Adipocyte (in vitro differentiated cells): ENCODE data around the gene TDP1.

Source experiments
- DNase-seq: peaks from one replicate; pipeline ENCODE4 v3.0.0-alpha.2; 2015; ENCODE audit warnings: low read depth
- H3K27me3 ChIP-seq: replicated peaks from 2 replicates; pipeline ENCODE4 v1.7.0; 2013; ENCODE audit warnings: mild to moderate bottlenecking, low read length, moderate library complexity; ENCODE audit not compliant: control insufficient read depth, insufficient read depth
- H3K36me3 ChIP-seq: 2 replicates; pipeline ENCODE4 v1.7.0; 2013; ENCODE audit warnings: low read length, mild to moderate bottlenecking, moderate library complexity; ENCODE audit not compliant: control insufficient read depth, insufficient read depth, severe bottlenecking
- H3K4me1 ChIP-seq: 2 replicates; pipeline ENCODE4 v1.7.0; 2013; ENCODE audit warnings: mild to moderate bottlenecking, low read length, moderate library complexity; ENCODE audit not compliant: control insufficient read depth, insufficient read depth
- H3K4me3 ChIP-seq: 2 replicates; pipeline ENCODE4 v1.7.0; 2013; ENCODE audit warnings: mild to moderate bottlenecking, low read length, moderate library complexity
- H3K9ac ChIP-seq: 2 replicates; pipeline ENCODE4 v1.7.0; 2013; ENCODE audit warnings: mild to moderate bottlenecking, low read length, moderate library complexity
- H3K9me3 ChIP-seq: 2 replicates; pipeline ENCODE4 v1.7.0; 2013; ENCODE audit warnings: mild to moderate bottlenecking, low read length, moderate library complexity; ENCODE audit not compliant: control insufficient read depth

Gene TDP1

DNA sequence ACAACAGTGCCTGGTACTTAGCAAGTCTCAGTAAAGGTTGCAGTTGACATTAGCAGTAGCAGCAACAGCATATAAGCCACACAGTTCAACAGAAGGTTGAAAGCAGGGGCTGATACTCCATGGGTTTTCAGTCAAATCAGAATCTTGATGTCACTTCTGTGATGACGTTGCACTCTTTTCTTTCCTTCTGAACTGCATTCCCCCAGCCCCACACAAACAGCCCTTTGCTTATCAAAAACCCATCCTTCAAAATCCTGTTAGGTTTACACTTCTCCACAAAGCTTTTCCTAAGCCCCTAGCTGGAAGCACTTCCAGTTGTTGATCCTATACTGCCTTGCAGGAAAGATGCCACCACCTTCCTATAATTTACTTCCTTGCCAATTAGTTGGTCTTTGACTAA, 72.1 kb downstream of the TDP1 start:
- Histone ChIP-seq H3K4me1 (peaks cover 2% of the 10 kb centered on the region), H3K36me3 (peaks cover 6% of the 10 kb centered on the region), H3K9ac (no peak overlapping the region), H3K4me3 (no peak overlapping the region), H3K27me3 (no peaks in the 10 kb centered on the region), H3K9me3 (no peaks in the 10 kb centered on the region)
- DNase-seq, result no peak

DNA sequence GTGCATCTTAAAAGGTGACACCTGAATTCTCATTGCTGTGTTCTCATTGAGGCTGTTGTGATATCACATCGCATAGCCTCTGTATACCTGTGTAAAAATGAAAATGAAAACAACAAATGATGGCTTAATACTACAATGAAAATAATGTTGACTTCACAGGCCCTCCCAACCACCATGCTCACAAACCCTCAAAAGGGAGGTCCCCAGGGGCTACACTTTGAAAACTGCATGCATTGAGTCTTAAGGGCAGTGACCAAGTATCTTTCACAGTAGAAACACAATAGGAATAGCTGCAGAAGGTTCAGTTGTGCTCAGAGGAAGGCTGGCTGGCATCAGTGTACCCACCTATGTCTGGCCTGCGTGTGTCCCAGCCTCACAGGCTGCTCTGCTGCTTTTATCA, 78.4 kb downstream of the TDP1 start:
- Histone ChIP-seq H3K9ac (no peak overlapping the region), H3K4me1 (no peaks in the 10 kb centered on the region), H3K9me3 (no peaks in the 10 kb centered on the region), H3K27me3 (no peaks in the 10 kb centered on the region), H3K36me3 (peaks cover 22% of the 10 kb centered on the region), H3K4me3 (no peak overlapping the region)
- DNase-seq, result no peak

DNA sequence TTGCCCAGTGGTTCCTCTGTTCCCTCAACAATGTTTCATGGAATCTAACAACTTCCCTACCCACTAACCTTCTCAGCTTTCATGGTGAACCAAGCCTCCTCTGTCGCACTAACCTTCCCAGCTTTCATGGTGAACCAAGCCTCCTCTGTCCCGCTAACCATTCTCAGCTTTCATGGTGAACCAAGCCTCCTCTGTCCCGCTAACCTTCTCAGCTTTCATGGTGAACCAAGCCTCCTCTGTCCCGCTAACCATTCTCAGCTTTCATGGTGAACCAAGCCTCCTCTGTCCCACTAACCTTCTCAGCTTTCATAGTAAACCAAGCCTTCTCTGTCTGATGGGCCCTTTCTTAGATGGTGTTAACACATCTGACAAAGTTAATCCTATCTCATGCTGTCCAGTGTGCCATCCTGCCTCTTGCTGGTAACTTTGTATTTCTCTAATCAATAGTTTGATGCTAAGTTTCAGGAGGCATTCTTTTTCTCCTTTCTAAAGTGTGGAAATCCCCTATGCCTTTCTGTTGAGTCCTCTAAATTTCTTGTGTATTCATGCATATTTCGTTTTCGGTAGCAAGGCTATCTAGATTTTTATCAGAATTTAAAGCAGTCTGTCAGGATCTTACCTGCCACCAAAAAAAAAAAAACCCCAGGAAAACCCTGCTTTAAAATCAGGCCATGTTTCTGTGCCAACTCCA, 79.3 kb downstream of the TDP1 start:
- H3K27me3 ChIP-seq, result no peaks in the 10 kb centered on the region
- H3K9me3 ChIP-seq, result no peaks in the 10 kb centered on the region

DNA sequence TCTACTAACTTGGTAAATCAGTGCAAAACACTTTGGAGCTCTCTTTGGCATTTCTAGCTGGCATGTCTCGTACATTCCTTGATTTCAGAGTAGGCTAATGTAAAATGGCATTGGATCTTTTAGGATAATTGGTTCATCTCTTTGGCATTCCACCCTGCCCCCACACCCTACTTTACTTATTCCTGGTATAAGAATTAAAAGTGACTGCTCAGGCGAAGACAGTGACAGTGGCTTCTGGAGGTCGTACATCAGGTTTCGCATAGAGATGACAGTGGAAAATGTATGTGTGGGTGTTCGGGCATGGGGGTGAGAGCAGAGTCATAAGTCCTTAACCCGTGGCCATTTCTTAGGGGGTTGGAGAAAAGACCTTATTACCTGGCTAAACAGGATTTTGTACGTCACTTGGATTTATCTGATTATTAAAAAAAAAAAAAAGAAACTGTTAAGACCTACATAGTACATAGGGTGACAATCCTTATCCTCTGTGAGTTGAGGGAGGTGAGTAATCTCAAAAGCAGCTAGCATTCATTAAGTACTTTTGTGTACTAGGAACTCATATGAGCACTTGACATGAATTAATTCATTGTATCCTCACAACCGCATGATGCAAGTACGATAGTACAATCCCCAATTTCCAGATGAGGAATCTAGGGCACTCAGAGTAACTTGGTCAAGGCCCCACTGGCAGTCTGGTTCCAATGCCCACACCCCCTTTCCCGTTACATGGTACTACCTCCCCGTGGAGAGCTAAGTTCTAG, 83.7 kb downstream of the TDP1 start:
- no peak overlapping the region for H3K9ac ChIP-seq
- peaks cover 15% of the 10 kb centered on the region for H3K36me3 ChIP-seq
- no peak for DNase-seq
- H3K4me1 ChIP-seq, result no peaks in the 10 kb centered on the region
- no peaks in the 10 kb centered on the region for H3K27me3 ChIP-seq
- no peaks in the 10 kb centered on the region for H3K9me3 ChIP-seq
- no peak overlapping the region for H3K4me3 ChIP-seq

More for the DNA sequence above, 79.3 kb downstream of the TDP1 start:
- no peaks in the 10 kb centered on the region for H3K4me1 ChIP-seq
- no peak overlapping the region for H3K4me3 ChIP-seq
- H3K9ac ChIP-seq, result no peak overlapping the region
- no peak for DNase-seq
- peaks cover 22% of the 10 kb centered on the region for H3K36me3 ChIP-seq

DNA sequence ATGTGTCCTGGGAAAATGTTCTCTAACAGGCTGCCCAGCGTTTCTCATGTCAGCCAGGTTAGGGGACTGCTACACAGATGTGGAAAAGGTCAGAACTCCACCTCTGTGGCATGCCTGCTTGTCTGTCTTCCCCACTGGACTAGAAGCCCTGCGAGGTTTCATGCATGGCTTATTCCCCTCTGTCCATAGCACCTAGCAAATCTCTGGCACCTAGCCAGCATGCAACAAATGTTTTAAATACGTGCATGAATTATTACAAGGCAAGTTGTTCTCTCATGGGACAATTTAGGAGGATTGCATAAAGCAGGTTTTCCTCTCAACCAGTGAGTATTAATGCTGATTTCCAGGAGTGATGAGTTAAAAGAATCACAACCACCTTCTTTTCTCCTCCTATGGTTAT, 84.7 kb downstream of the TDP1 start:
- H3K9ac ChIP-seq, result no peak overlapping the region
- no peaks in the 10 kb centered on the region for H3K4me1 ChIP-seq
- H3K9me3 ChIP-seq, result no peaks in the 10 kb centered on the region
- H3K4me3 ChIP-seq, result no peak overlapping the region
- DNase-seq, result no peak
- no peaks in the 10 kb centered on the region for H3K27me3 ChIP-seq
- H3K36me3 ChIP-seq, result peaks cover 13% of the 10 kb centered on the region

DNA sequence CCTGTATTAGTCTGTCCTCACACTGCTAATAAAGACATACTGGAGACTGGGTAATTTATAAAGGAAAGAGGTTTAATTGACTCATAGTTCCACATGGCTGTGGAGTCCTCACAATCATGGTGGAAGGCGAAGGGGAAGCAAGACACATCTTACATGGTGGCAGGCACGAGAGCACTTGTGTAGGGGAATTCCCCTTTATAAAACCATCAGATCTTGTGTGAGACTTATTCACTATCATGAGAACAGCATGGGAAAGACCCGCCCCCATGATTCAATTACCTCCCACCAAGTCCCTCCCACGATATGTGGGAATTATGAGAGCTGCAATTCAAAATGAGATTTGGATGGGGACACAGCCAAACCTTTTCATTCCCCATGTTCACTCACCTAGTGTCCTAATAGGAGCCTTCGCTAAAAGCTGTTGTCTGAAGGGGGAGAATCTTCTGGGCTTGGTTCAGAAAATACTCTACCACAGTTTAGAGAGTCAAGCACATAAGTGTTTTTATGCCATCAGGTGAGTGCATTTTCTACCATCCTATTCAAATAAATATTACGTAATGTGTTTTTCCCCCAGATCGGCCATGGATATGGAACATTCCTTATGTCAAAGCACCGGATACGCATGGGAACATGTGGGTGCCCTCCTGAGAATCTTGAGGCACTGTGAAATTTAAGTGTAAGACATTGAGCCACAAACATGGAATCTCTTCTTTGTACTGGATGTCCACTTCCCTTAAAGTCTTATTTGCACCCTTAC, 86.9 kb downstream of the TDP1 start:
- Histone ChIP-seq H3K36me3 (peaks cover 11% of the 10 kb centered on the region), H3K4me3 (no peak overlapping the region), H3K9ac (no peak overlapping the region), H3K9me3 (no peaks in the 10 kb centered on the region), H3K27me3 (no peaks in the 10 kb centered on the region), H3K4me1 (no peaks in the 10 kb centered on the region)
- DNase-seq, result no peak

DNA sequence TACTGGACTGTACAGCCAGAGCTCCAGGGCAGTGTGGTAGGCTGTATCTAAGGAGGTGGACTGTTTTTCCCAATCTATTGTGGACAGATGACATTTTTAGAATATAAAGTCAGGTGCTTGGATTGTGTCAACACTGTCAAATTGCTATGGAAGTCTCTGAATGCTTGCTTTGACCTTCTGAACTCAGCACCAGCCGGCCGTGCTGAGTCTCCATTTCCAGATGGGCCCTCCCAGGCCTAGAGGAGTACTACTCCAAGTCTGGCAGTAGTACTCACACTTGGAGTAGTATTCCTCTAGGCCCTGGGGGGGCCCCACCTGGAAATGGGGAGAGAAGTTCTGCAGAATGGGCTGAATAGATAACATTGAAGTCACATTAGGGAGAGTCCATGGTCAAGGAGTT, 89.9 kb downstream of the TDP1 start:
- DNase-seq, result no peak
- Histone ChIP-seq H3K36me3 (peaks cover 9% of the 10 kb centered on the region), H3K27me3 (no peaks in the 10 kb centered on the region)

DNA sequence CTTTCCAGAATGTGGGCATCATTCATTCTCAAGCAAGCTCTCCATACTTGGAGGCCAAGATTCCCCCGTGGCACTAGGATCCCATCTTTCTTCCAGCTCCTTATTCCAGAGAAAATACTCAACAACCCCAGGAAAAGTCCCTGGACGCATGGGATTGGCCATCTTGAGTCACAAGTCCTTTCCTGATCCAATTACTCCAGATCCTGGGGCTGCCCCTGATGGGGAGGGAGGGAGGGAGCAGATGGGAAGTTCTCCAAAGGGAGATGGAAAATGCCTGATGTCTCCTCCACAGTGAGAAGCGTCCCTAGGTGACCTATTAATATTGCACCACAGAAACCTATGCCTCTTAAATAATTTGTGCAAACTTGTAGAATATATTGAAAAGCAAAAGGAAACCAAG, 93.7 kb downstream of the TDP1 start:
- Histone ChIP-seq H3K9me3 (no peaks in the 10 kb centered on the region), H3K9ac (no peak overlapping the region), H3K4me1 (no peaks in the 10 kb centered on the region), H3K4me3 (no peak overlapping the region), H3K36me3 (no peaks in the 10 kb centered on the region), H3K27me3 (no peaks in the 10 kb centered on the region)
- no peak for DNase-seq

More for the DNA sequence above, 89.9 kb downstream of the TDP1 start:
- H3K9me3 ChIP-seq, result no peaks in the 10 kb centered on the region
- no peaks in the 10 kb centered on the region for H3K4me1 ChIP-seq
- no peak overlapping the region for H3K4me3 ChIP-seq
- no peak overlapping the region for H3K9ac ChIP-seq

DNA sequence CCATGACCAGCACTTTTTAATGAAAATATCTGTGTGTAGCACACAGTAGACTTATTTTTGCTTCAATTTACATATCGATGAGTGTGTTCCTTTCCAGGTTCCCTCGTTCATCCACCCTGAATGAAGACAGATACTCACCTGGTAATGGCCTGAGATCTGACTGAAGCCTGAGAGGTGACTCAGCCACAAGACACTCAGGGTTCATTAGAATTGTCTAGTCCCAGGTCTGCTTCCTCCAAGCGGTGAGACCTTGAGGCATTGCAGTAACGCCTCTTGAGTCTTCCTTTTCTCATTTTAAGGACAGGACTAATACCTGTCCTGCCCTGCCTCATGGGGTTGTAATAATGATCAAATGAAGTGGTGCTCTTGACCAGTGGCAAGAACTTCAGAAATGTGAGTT, 94.5 kb downstream of the TDP1 start:
- no peak for DNase-seq

DNA sequence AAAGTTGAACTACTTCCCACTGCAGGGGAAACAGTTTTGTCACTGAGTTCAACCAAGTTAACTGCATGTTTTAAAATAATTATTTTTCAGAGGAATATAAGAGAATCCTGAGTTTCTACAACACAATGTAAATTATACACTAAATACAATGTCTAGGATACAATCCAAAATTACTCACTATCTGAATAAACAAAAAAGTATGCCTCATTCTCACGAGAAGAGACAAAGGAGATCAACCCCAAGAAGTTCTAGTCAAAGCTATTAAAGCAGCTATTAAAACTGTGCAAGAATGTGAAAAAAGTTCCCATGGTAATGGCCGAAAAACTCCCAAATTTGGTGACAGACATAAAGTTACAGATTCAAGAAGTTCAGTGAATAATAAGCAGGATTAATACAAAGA, 97.3 kb downstream of the TDP1 start:
- Histone ChIP-seq H3K4me1 (no peaks in the 10 kb centered on the region), H3K36me3 (no peaks in the 10 kb centered on the region), H3K27me3 (peaks cover 4% of the 10 kb centered on the region), H3K9ac (no peak overlapping the region), H3K4me3 (no peak overlapping the region), H3K9me3 (no peaks in the 10 kb centered on the region)
- no peak for DNase-seq

More for the DNA sequence above, 94.5 kb downstream of the TDP1 start:
- Histone ChIP-seq H3K27me3 (no peaks in the 10 kb centered on the region), H3K4me1 (no peaks in the 10 kb centered on the region), H3K9ac (no peak overlapping the region), H3K9me3 (no peaks in the 10 kb centered on the region), H3K36me3 (no peaks in the 10 kb centered on the region), H3K4me3 (no peak overlapping the region)

DNA sequence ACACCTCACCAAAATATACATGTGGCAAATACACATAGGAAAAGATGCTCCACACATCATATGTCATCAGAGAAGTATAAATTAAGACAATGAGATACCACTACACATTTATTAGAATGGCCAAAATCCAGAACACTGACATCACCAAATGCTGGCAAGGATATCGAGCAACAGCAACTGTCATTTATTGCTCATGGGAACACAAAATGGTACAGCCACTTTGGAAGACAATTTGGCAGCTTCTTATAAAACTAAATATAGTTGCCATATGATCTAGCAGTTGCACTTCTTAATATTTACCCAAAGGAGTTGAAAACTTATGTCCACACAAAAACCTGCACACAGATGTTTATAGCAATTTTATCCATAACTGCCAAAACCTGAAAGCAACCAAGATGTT, 99.1 kb downstream of the TDP1 start:
- Histone ChIP-seq H3K4me3 (no peak overlapping the region), H3K27me3 (peaks cover 11% of the 10 kb centered on the region), H3K9me3 (peaks cover 7% of the 10 kb centered on the region), H3K4me1 (no peaks in the 10 kb centered on the region), H3K9ac (no peak overlapping the region), H3K36me3 (no peaks in the 10 kb centered on the region)
- DNase-seq, result no peak
